GM19397 (cell line): Measurements from ENCODE around the gene SPATS2.

Source experiments
- ATAC-seq: cut with Tn5 transposase; IDR thresholded peaks from one replicate; pipeline ENCODE4 v1.9.1; 2021; ENCODE audit warnings: mild to moderate bottlenecking, moderate library complexity; ENCODE audit not compliant: unreplicated experiment

SPATS2 gene

GRCh38 chr12:49461221-49461620 lies 94.0 kb downstream of the SPATS2 start:
- ATAC-seq = no peak

GRCh38 chr12:49462083-49462744 lies 95.0 kb downstream of the SPATS2 start:
- ATAC-seq = no peak

DNA sequence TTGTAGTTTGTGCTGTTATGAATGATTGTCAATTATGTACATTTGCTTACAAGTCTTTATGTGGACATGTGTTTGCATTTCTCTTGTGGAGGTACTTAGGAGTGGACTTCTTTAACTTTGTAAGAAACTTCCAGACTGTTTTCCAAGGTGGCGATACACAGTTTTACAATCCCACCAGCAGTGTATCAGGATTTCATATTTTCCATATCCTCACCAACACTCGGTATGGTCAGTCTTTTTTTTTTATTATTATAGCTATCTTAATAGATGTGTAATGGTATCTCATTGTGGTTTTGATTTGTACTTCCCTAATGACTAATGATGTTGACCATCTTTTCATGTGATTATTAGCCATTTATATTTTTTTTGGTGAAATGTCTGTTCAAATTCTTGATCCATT lies 97.9 kb downstream of the SPATS2 start:
- ATAC-seq = no peak

GRCh38 chr12:49470986-49471385 lies 103.7 kb downstream of the SPATS2 start:
- no peak for ATAC-seq

DNA sequence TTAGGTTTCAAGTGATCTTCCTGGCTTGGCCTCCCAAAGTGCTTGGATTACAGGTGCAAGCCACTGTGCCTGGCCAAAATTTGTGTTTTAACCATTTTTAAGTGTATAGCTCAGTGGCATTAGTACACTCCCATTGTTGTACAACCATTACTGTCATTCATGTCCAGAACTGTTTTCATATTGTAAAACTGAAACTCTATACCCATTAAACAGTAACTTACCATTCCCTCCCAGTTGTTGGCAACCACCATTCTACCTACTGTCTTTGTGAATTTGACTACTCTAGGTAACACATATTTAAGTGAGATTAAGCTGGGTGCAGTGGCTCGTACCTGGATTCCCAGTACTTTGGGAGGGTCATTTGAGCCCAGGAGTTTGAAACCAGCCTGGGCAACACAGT lies 104.3 kb downstream of the SPATS2 start:
- no peak for ATAC-seq

- no peak for ATAC-seq
Measured at GRCh38 chr12:49476091-49476490, 108.8 kb downstream of the SPATS2 start.

DNA sequence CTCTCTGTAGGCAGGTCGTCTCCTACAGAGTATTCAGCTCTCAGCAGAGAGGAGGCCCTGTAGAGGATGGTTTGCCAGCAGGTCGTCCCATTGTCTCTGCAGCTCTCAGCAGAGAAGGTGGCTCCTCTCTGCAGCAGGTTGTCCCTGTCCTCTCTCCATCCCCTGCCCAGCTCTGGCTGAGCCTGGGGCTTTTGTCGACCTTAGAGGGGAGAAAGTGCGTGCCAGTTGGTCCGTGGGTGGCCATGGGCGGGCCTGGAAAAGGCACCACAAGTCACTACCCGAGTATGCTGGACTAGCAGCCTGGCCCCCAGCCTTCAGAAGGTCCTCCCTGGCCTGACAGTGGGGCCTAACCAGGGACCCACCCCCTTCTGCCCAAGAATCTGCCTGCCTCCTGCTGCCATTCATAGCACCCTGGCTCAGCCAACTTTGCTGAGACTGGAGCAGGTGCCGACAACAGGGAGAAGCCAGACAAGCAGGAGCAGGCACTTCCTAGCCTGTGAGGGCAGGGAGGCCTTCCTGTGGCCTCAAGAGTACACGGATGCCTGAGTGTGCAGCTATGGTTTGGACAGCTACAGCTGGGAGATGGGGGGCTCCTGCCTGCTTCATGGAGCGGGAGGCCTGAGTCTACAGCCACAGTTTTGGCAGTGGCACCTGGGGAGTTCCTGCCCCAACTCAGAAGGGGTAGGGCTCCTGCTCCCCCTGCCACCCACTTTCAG lies 111.8 kb downstream of the SPATS2 start:
- ATAC-seq = no peak

GRCh38 chr12:49482095-49483051 lies 115.1 kb downstream of the SPATS2 start:
- ATAC-seq = no peak

- no peak for ATAC-seq
Measured at GRCh38 chr12:49483619-49484018, 116.4 kb downstream of the SPATS2 start.

- ATAC-seq = no peak
Measured at GRCh38 chr12:49487605-49488004, 120.3 kb downstream of the SPATS2 start.

DNA sequence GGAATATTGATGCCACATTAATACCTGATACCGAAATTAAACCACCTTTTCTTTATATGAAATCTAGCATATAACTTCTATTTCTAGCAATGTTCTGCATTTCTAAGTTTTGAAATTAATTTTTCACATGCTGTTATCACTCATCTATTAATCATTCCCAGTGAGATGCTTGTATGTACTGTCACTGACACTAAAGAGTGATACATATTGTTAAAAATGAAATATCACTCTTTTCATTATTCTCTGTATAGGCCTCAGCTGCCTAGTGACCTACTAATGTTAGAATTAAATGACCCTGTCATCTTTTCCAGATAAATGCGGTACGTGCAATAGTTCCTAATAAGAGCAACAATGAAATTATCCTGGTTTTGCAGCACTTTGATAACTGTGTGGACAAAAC lies 121.9 kb downstream of the SPATS2 start:
- no peak for ATAC-seq

GRCh38 chr12:49489720-49490119 lies 122.5 kb downstream of the SPATS2 start:
- ATAC-seq = no peak

DNA sequence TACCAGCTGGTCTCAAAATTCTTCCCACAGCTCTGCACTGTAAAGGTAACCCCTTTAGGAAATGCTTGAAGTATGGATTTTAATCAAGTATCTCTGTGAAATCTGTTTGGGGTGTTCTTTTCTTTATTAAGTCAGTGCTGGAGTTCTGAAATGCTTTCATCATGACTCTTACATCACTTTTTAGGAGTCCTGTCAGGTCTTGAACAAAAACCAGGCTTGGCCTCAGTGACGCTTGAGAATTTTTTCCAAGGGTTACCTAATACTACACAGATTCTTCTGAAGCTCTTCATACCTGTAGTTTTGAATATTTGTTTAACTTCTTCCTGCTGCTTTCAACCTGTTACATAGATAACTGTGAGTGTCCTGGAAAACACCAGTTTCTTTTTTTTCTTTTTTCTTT lies 124.6 kb downstream of the SPATS2 start:
- ATAC-seq = no peak

- ATAC-seq = no peak
Measured at GRCh38 chr12:49493900-49494299, 126.6 kb downstream of the SPATS2 start.

DNA sequence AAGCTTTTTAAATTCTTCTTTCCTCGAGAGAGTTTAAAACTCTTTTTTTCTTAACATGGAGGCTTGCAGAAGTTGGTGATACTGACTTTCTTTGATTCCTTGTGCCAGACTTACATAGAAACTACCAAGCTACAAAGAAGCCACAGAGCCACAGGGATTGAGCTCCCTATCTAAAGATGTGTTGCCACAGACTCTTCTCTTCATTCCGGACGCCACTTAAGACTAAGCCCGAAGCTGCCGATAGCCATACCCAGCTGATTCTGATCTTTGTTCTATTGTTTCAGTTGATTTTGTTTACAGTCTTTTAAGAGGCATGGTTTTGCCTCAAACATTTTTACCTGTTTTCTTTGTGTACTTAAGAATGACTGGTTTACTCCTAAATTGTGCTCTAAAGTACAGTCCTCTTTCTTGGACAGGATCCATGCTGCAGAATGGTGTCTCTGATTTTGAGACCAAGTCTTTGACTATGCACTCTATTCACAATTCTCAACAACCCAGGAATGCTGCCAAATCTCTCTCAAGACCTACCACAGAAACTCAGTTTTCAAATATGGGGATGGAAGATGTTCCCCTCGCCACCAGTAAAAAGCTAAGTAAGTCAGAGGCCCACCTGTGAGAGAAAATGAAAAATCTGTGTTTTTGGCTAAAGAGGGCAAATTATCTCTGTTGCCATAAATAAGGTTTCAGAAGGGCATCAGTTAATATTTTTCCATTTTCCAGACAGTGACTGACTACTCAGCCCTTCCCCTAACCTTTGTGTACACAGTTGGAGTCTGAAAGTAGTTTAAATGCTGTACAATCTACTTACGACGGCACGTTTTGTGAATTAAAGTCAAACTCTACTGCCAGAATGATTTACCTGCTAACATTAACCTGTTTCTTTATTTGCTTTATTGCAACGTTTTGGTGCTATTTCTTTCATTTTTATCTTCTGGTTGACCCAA lies 129.4 kb downstream of the SPATS2 start:
- ATAC-seq = no peak

DNA sequence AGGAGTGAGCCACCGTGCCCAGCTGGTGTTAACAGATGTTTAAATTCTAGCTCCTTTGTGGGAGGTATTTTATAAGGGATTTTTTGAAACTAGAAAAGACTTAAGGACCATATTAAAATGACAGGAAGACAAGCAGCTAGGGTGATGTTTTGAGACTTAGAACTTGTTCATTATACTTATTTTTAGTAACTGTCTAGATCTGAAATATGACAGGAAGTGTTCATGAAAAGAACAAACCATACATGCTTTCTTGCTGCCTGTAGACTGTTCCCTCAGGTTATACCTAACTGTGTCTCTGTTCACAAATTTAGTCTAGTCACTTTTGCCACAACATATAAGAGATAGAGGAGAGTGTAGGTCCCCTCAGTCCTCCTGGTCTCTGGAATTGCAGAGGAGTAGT lies 134.6 kb downstream of the SPATS2 start:
- no peak for ATAC-seq

GRCh38 chr12:49502590-49502989 lies 135.3 kb downstream of the SPATS2 start:
- ATAC-seq = no peak

DNA sequence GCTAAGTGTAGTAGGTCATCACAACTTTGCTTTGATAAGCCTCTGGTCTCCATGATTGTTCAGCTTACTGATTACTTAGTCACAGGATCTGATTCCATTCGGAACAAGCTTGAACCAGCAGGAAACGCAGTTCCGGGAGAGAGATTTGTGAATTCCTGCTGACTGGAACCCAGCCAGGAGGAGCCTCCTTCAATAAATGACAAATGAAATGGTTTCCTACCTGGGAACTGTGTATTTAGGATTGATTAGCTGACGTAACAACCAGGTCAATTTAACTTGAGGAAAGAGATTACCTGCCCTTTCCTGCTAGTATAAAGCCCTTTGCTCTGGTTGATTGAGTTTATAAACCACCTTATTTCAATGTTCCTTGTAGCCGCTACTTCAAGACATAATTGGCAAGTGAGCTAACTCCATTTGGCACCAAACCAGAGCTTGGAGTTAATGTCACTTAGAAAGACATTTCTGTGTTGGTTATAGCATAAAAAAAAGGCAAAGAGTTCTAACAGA lies 136.5 kb downstream of the SPATS2 start:
- ATAC-seq = no peak

DNA sequence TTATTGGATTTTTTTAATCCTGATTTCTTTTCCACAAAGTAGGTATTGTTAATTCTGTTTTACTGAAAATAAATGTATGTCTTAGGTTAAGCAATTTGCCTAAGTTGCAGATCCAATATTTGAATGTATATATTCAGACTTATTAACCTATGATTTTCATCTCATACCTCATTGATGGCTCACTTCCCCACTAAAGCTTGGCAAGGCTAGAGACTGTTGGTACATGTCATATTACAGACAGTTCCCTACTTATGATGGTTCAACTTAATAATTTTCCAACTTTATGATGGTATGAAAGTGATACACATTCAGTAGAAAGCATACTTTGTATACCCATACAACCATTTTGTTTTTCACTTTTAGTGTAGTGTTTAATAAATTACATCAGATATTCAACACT lies 138.4 kb downstream of the SPATS2 start:
- ATAC-seq = no peak

DNA sequence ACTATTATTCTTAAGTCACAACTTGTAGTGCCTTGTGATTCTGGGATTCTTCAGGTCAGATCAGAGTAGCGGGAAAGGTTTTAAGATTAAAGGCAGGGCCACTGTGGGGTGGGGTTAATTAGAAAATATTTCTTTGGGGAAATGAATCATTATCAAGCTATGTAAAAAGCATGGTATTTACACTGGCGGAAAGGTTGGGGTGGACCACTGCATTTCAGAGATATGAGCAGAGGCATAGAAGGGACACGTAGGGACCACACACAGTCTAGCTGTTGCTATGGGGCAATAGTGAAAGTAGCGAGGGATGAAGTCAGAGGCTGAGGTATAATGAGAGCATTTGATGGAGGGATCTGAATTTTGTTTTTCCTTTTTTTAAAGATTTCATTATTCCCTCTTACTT lies 139.9 kb downstream of the SPATS2 start:
- no peak for ATAC-seq
